HG03457 (cell line): ENCODE measurements around the gene JPH3.

Experiments
- ATAC-seq: cut with Tn5 transposase; IDR thresholded peaks from one replicate; pipeline ENCODE4 v1.9.1; 2021; ENCODE audit warnings: moderate number of reproducible peaks; ENCODE audit not compliant: unreplicated experiment

The JPH3 gene

GRCh38 chr16:87692756-87693155 lies 90.4 kb downstream of the JPH3 start:
- ATAC-seq: no peak

GRCh38 chr16:87693827-87694226 lies 91.5 kb downstream of the JPH3 start:
- ATAC-seq: no peak

GRCh38 chr16:87694441-87695125 lies 92.3 kb downstream of the JPH3 start:
- ATAC-seq: no peak

GRCh38 chr16:87695534-87695933 lies 93.2 kb downstream of the JPH3 start:
- ATAC-seq: no peak

GRCh38 chr16:87696726-87697125 lies 94.4 kb downstream of the JPH3 start:
- no peak for ATAC-seq

GRCh38 chr16:87697256-87697655 lies 94.9 kb downstream of the JPH3 start:
- ATAC-seq: no peak

GRCh38 chr16:87697792-87698191 lies 95.5 kb downstream of the JPH3 start:
- no peak for ATAC-seq

GRCh38 chr16:87698241-87698640 lies 95.9 kb downstream of the JPH3 start:
- ATAC-seq: no peak

- no peak for ATAC-seq
Measured at GRCh38 chr16:87698676-87699199, 96.4 kb downstream of the JPH3 start.

- no peak for ATAC-seq
Measured at GRCh38 chr16:87700406-87701077, 98.2 kb downstream of the JPH3 start.

- no peak for ATAC-seq
Measured at GRCh38 chr16:87701078-87701460, 98.8 kb downstream of the JPH3 start.

- ATAC-seq: no peak
Measured at GRCh38 chr16:87701505-87701921, 99.2 kb downstream of the JPH3 start.

- peak; percentile 27 for ATAC-seq
Measured at GRCh38 chr16:87702325-87702811, 100.1 kb downstream of the JPH3 start.

- ATAC-seq: no peak
Measured at GRCh38 chr16:87703071-87703470, 100.8 kb downstream of the JPH3 start.

GRCh38 chr16:87703835-87704375 lies 101.6 kb downstream of the JPH3 start:
- ATAC-seq: no peak

GRCh38 chr16:87704754-87705353 lies 102.5 kb downstream of the JPH3 start:
- no peak for ATAC-seq

- ATAC-seq: no peak
Measured at GRCh38 chr16:87705771-87706277, 103.5 kb downstream of the JPH3 start.

GRCh38 chr16:87706278-87707000 lies 104.1 kb downstream of the JPH3 start:
- no peak for ATAC-seq

GRCh38 chr16:87707097-87707496 lies 104.8 kb downstream of the JPH3 start:
- ATAC-seq: no peak

- ATAC-seq: no peak
Measured at GRCh38 chr16:87707714-87708580, 105.6 kb downstream of the JPH3 start.
